Measurements from ENCODE around the gene CORO2B.

CORO2B gene, protein sequence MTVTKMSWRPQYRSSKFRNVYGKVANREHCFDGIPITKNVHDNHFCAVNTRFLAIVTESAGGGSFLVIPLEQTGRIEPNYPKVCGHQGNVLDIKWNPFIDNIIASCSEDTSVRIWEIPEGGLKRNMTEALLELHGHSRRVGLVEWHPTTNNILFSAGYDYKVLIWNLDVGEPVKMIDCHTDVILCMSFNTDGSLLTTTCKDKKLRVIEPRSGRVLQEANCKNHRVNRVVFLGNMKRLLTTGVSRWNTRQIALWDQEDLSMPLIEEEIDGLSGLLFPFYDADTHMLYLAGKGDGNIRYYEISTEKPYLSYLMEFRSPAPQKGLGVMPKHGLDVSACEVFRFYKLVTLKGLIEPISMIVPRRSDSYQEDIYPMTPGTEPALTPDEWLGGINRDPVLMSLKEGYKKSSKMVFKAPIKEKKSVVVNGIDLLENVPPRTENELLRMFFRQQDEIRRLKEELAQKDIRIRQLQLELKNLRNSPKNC

DNA sequence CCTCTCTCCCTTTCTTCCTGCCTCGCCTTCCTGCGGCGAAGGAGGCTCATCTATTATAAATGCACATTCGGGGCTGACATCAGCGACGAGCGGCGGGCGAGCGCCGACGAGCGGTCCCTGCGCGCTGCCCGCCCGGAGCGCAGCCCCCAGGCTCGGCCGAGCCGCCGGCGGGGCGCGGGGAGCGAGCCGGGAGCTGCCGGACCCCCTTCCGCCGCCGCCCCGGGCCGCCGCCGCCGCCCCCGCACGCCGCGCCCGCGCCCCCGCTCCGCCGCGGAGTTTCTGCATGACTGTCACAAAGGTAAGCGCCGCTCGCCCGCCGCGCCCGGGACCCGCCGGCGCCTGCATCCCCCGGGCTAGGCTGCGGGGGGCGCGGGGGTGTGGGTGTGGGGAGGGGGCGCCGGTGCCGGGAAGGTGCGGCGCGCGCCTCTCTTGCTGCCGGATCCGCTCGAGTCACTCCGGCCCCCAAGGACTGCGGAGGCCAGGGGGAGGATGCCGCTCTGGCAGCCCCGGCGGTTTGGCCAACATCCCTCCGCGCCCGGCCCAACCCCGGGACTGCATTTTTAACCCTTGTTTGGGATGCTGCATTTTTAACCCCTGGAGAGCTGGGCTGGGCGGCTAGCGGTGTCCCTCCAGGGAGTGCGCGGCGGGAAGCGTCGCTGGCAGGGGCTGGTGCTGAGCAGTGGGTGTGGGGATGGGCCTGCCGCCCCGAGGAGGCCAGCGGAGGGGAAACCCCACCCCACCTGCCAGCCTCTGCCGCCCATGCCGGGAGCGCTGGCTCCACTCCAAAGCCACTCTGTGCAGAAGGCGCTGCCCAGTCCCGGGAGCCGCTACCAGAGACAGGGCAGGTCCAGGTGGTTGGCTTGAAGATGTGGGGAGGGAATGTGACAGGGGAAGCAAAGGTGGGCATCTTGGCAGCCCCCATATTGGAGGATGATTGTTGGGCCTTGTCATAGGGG is at the start of gene CORO2B:
TSS of gene CORO2B (plus strand) at position 14 of the 956 bp plus-strand sequence. CDS start at position 284, 270 bp downstream.
- ATAC-seq = peak; percentile 36
- no peak for TF ChIP-seq CSDC2 (CRISPR knock-in tag; IDR thresholded peaks at IDR 0.05)

DNA sequence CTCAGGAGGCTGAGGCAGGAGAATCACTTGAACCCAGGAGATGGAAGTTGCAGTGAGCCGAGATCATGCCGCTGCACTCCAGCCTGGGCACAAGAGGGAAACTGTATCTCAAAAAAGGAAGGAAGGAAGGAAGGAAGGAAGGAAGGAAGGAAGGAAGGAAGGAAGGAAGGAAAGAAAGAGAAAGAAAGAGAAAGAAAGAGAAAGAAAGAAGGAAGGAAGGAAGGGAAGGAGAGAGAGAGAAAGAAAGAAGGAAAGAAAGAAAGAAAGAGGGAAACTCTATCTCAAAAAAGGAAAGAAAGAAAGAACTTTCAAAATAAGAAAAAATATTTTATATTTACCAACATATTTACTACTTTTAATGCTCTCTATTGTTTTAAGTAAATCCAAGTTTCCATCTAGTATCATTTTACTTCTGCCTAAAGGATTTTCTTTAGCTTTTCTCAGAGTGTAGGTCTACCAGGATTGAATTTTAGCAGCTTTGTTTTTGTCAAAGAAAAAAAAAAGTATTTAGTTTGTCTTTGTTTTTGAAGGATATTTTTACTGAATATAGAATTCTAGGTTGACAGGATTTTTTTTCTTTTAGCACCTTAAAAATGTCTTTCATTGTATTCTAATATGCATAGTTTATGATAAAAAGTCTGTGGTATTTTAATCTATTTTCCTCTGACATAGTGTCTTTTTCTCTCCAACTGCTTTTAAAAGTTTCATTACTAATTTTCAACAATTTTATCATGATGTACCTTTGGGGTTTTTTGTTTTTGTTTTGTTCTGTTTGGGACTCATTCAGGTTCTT is 47.2 kb upstream of the CORO2B start:
- ATAC-seq = no peak
- peak; percentile 83 for TF ChIP-seq ZFP30 (CRISPR knock-in tag; IDR thresholded peaks at IDR 0.05)
- no peak for TF ChIP-seq RARB (CRISPR knock-in tag; IDR thresholded peaks at IDR 0.05)
- no peak for TF ChIP-seq ARNTL (CRISPR knock-in tag; IDR thresholded peaks at IDR 0.05; ENCODE audit: borderline replicate concordance, low read depth)

DNA sequence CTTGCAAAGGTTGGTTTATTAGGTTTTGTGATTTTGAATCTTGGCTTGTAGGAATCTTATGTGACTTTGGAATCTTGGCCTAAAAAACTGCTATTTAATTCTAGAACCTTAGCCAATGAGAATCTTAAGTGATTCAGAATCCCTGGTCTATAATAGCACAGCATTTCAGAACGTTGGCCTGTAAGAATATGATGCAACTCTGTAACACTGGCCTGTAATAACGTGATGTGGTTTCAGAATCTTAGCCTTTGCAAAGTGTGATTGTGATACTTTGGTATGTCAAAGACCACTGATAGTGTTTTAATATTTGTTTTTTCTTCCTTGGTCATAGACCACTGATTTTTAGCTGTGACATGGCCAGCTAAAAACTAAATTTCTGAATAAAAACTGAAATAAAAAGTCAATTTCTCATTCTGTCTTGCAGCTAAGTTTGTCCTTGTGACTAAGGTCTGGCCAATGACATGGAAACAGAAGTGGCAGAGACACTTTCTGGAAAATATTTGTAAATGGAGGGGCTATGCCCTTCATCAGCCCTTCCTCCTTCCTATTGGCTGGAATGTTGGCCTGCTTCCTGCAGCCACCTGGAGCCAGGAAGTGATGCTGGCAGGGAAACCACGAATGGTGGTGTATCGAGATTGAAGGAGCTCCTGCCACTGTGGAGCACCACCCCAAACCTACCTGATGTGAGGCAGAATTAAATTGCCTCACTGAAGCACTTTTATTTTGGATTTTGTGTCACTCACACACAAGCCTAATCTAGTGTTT is 42.3 kb upstream of the CORO2B start:
- no peak for ATAC-seq
- no peak for TF ChIP-seq RARB (CRISPR knock-in tag; IDR thresholded peaks at IDR 0.05)
- TF ChIP-seq, protein P1, sequence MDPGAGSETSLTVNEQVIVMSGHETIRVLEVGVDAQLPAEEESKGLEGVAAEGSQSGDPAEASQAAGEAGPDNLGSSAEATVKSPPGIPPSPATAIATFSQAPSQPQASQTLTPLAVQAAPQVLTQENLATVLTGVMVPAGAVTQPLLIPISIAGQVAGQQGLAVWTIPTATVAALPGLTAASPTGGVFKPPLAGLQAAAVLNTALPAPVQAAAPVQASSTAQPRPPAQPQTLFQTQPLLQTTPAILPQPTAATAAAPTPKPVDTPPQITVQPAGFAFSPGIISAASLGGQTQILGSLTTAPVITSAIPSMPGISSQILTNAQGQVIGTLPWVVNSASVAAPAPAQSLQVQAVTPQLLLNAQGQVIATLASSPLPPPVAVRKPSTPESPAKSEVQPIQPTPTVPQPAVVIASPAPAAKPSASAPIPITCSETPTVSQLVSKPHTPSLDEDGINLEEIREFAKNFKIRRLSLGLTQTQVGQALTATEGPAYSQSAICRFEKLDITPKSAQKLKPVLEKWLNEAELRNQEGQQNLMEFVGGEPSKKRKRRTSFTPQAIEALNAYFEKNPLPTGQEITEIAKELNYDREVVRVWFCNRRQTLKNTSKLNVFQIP (CRISPR knock-in tag; IDR thresholded peaks at IDR 0.05; ENCODE audit: borderline replicate concordance, low read depth) = no peak
- TF ChIP-seq, protein P2, sequence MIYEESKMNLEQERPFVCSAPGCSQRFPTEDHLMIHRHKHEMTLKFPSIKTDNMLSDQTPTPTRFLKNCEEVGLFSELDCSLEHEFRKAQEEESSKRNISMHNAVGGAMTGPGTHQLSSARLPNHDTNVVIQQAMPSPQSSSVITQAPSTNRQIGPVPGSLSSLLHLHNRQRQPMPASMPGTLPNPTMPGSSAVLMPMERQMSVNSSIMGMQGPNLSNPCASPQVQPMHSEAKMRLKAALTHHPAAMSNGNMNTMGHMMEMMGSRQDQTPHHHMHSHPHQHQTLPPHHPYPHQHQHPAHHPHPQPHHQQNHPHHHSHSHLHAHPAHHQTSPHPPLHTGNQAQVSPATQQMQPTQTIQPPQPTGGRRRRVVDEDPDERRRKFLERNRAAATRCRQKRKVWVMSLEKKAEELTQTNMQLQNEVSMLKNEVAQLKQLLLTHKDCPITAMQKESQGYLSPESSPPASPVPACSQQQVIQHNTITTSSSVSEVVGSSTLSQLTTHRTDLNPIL (CRISPR knock-in tag; IDR thresholded peaks at IDR 0.05; ENCODE audit: low read depth) = no peak

DNA sequence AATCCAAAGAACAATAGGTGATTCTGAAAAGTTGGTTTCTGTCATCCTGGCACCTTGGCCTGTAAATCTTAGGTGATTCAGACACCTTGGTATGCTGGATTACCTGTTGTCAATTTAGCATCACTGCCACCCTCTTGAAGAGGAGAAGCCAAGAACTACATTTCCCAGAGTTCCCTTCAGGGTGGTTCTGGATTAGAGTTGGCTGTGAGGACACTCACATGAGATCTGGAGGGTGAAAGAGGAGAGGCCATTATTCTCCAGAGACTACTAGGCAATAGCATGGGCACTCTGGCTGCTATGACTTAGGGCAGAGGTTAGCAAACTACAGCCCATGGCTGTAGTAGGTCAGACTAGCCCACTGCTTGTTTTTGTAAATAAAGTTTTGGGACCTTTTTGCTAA is 41.7 kb upstream of the CORO2B start:
- no peak for TF ChIP-seq ZNF8 (CRISPR knock-in tag; IDR thresholded peaks at IDR 0.05)
- TF ChIP-seq, protein P2 (CRISPR knock-in tag; IDR thresholded peaks at IDR 0.05; ENCODE audit: low read depth) = no peak
- TF ChIP-seq OSR1 (CRISPR knock-in tag; IDR thresholded peaks at IDR 0.05) = no peak
- no peak for TF ChIP-seq GLIS3 (CRISPR knock-in tag; IDR thresholded peaks at IDR 0.05)
- TF ChIP-seq CSDC2 (CRISPR knock-in tag; IDR thresholded peaks at IDR 0.05) = no peak
- no peak for TF ChIP-seq RARB (CRISPR knock-in tag; IDR thresholded peaks at IDR 0.05)

DNA sequence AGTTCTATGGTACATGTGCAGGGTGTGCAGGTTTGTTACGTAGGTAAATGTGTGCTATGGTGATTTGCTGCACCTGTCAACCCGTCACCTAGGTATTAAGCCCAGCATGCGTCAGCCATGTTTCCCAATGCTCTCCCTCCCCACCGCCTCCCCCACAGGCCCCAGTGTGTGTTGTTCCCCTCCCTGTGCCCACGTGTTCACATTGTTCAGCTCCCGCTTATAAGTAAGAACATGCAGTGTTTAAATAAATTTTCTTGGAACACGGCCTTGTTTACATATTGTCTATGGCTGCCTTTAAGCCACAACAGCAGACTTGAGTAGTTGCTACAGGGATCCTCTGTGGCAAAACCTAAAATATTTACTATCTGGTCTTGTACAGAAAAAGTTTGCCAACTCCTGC is 41.3 kb upstream of the CORO2B start:
- no peak for ATAC-seq
- TF ChIP-seq, protein P1 (CRISPR knock-in tag; IDR thresholded peaks at IDR 0.05; ENCODE audit: borderline replicate concordance, low read depth) = no peak
- TF ChIP-seq ZNF70 (CRISPR knock-in tag; IDR thresholded peaks at IDR 0.05) (no peak), PPARA (CRISPR knock-in tag; IDR thresholded peaks at IDR 0.05; ENCODE audit: borderline replicate concordance) (no peak), ARNTL (CRISPR knock-in tag; IDR thresholded peaks at IDR 0.05; ENCODE audit: borderline replicate concordance, low read depth) (no peak), ZC3H10 (CRISPR knock-in tag; IDR thresholded peaks at IDR 0.05) (no peak), CSDC2 (CRISPR knock-in tag; IDR thresholded peaks at IDR 0.05) (no peak), ISL1 (CRISPR knock-in tag; IDR thresholded peaks at IDR 0.05) (no peak), SNAI2 (CRISPR knock-in tag; IDR thresholded peaks at IDR 0.05) (no peak), ZFP3 (CRISPR knock-in tag; IDR thresholded peaks at IDR 0.05) (no peak), GLIS3 (CRISPR knock-in tag; IDR thresholded peaks at IDR 0.05) (no peak), ESRRG (CRISPR knock-in tag; IDR thresholded peaks at IDR 0.05) (no peak)
- TF ChIP-seq, protein P3, sequence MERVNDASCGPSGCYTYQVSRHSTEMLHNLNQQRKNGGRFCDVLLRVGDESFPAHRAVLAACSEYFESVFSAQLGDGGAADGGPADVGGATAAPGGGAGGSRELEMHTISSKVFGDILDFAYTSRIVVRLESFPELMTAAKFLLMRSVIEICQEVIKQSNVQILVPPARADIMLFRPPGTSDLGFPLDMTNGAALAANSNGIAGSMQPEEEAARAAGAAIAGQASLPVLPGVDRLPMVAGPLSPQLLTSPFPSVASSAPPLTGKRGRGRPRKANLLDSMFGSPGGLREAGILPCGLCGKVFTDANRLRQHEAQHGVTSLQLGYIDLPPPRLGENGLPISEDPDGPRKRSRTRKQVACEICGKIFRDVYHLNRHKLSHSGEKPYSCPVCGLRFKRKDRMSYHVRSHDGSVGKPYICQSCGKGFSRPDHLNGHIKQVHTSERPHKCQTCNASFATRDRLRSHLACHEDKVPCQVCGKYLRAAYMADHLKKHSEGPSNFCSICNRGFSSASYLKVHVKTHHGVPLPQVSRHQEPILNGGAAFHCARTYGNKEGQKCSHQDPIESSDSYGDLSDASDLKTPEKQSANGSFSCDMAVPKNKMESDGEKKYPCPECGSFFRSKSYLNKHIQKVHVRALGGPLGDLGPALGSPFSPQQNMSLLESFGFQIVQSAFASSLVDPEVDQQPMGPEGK (CRISPR knock-in tag; IDR thresholded peaks at IDR 0.05; ENCODE audit: borderline replicate concordance) = no peak
- TF ChIP-seq, protein P2 (CRISPR knock-in tag; IDR thresholded peaks at IDR 0.05; ENCODE audit: low read depth) = no peak

More for the DNA sequence above, 41.7 kb upstream of the CORO2B start:
- ATAC-seq = no peak

Data from SK-N-SH treated with all-trans-retinoic acid at 6 μM for 48 hours (cell line).